ENCODE data around the gene FBLIM1.
A peak's percentile ranks its signal among the peaks of the same experiment; 100 is the strongest.
"Not testable (repeated sequence)": the region's sequence is repeated elsewhere in the genome, so short reads cannot be mapped to it uniquely, and the experiment has no call there.

The FBLIM1 gene

GRCh38 chr1:15825800-15826199 is 67.2 kb downstream of the FBLIM1 start:
- H3K4me1 ChIP-seq (ENCODE audit: control insufficient read depth, insufficient read depth, low read length) = peaks cover 5% of the 10 kb centered on the region
- TF ChIP-seq ZNF488 (tag by site-specific recombination; IDR thresholded peaks at IDR 0.05) (no peak), ZNF223 (tag by site-specific recombination; IDR thresholded peaks at IDR 0.05) (no peak), ZBTB17 (tag by site-specific recombination; IDR thresholded peaks at IDR 0.05) (peak; percentile 59), PRDM1 (tag by site-specific recombination; IDR thresholded peaks at IDR 0.05) (peak; percentile 68; the same call in 1 of the 2 replicates), ZNF362 (tag by site-specific recombination; IDR thresholded peaks at IDR 0.05) (0 out of 2 replicates have a peak, but pooled peaks have one; percentile 23)
- POLR2A ChIA-PET = interaction anchor here (0.6 to 3.5 kb wide), 5 partner anchors 8 to 71 kb away, joined by 3 to 31 read pairs (median 3); no protein-coding TSS in a partner anchor
- H3K27ac ChIP-seq (ENCODE audit: extremely low read depth, low read depth, low read length) = no peak overlapping the region
- CTCF ChIA-PET = interaction anchor here (0.6 to 3.7 kb wide), 5 partner anchors 9 to 287 kb away, joined by 3 to 16 read pairs (median 4); no protein-coding TSS in a partner anchor
- no peaks in the 10 kb centered on the region; a peak in 1 of 3 replicates for H3K36me3 ChIP-seq (ENCODE audit: control insufficient read depth in 2 of 2, insufficient read depth in 1 of 2, low read length in 2 of 2)
- H3K4me3 ChIP-seq (ENCODE audit: low read depth, low read length) = no peak overlapping the region
- H3K9me3 ChIP-seq (ENCODE audit: control insufficient read depth, insufficient read depth, low read depth, low read length) = no peaks in the 10 kb centered on the region

GRCh38 chr1:15826810-15827507 is 68.4 kb downstream of the FBLIM1 start:
- Histone ChIP-seq H3K27ac (ENCODE audit: extremely low read depth, low read depth, low read length) (no peak overlapping the region), H3K4me3 (ENCODE audit: low read depth, low read length) (no peak overlapping the region), H3K9me3 (ENCODE audit: control insufficient read depth, insufficient read depth, low read depth, low read length) (no peaks in the 10 kb centered on the region), H3K4me1 (ENCODE audit: control insufficient read depth, insufficient read depth, low read length) (peaks cover 8% of the 10 kb centered on the region), H3K36me3 (ENCODE audit: control insufficient read depth in 2 of 2, insufficient read depth in 1 of 2, low read length in 2 of 2) (no peaks in the 10 kb centered on the region; a peak in 1 of 3 replicates)
- ChIA-PET CTCF (interaction anchor here (1.1 to 3.7 kb wide), 2 partner anchors 11 to 35 kb away, joined by 3 to 16 read pairs; no protein-coding TSS in a partner anchor), POLR2A (interaction anchor here (0.8 kb wide), 1 partner anchor 12 kb away, joined by 4 read pairs; no protein-coding TSS in a partner anchor)
- TF ChIP-seq HOXC10 (CRISPR knock-in tag; IDR thresholded peaks at IDR 0.05) = no peak

- CTCF ChIA-PET = interaction anchor here (3.7 kb wide), 1 partner anchor 12 kb away, joined by 16 read pairs; no protein-coding TSS in a partner anchor
- H3K4me3 ChIP-seq (ENCODE audit: low read depth, low read length); POLR2A ChIA-PET; H3K9me3 ChIP-seq (ENCODE audit: control insufficient read depth, insufficient read depth, low read depth, low read length); H3K27ac ChIP-seq (ENCODE audit: extremely low read depth, low read depth, low read length); H3K4me1 ChIP-seq (ENCODE audit: control insufficient read depth, insufficient read depth, low read length); H3K36me3 ChIP-seq (ENCODE audit: control insufficient read depth in 2 of 2, insufficient read depth in 1 of 2, low read length in 2 of 2): not testable (repeated sequence)
- TF ChIP-seq SCRT2 (tag by site-specific recombination; IDR thresholded peaks at IDR 0.05) (peak; percentile 61), SCRT1 (tag by site-specific recombination; IDR thresholded peaks at IDR 0.05; ENCODE audit: borderline replicate concordance) (peak; percentile 72)
Measured at GRCh38 chr1:15827567-15827966, 69.0 kb downstream of the FBLIM1 start.

- H3K4me3 ChIP-seq (ENCODE audit: low read depth, low read length); H3K36me3 ChIP-seq (ENCODE audit: control insufficient read depth in 2 of 2, insufficient read depth in 1 of 2, low read length in 2 of 2); H3K27ac ChIP-seq (ENCODE audit: extremely low read depth, low read depth, low read length); H3K9me3 ChIP-seq (ENCODE audit: control insufficient read depth, insufficient read depth, low read depth, low read length): not testable (repeated sequence)
- ChIA-PET POLR2A (interaction anchor here (0.5 kb wide), 1 partner anchor 58 kb away, joined by 3 read pairs; no protein-coding TSS in a partner anchor), CTCF (interaction anchor here (0.7 kb wide), 2 partner anchors 9 to 38 kb away, joined by 3 read pairs; no protein-coding TSS in a partner anchor)
- H3K4me1 ChIP-seq (ENCODE audit: control insufficient read depth, insufficient read depth, low read length) = peaks cover 11% of the 10 kb centered on the region
- 0 out of 2 replicates have a peak, but pooled peaks have one; percentile 12 for TF ChIP-seq ZNF394 (tag by site-specific recombination; IDR thresholded peaks at IDR 0.05; ENCODE audit: borderline replicate concordance)
Measured at GRCh38 chr1:15828931-15829330, 70.3 kb downstream of the FBLIM1 start.

- H3K9me3 ChIP-seq (ENCODE audit: control insufficient read depth, insufficient read depth, low read depth, low read length) = no peaks in the 10 kb centered on the region
- H3K4me3 ChIP-seq (ENCODE audit: low read depth, low read length) = no peak overlapping the region
- no peaks in the 10 kb centered on the region for H3K36me3 ChIP-seq (ENCODE audit: control insufficient read depth in 2 of 2, insufficient read depth in 1 of 2, low read length in 2 of 2)
- ChIA-PET POLR2A (interaction anchor here (0.6 to 1.0 kb wide), 4 partner anchors 14 to 70 kb away, joined by 3 to 9 read pairs (median 4); partner anchors contain the start of gene SPEN), CTCF (interaction anchor here (1.1 kb wide), 1 partner anchor 15 kb away, joined by 4 read pairs; no protein-coding TSS in a partner anchor)
- TF ChIP-seq EGR2 (tag by site-specific recombination; IDR thresholded peaks at IDR 0.05; ENCODE audit: low read depth) (no peak), ZNF398 (tag by site-specific recombination; IDR thresholded peaks at IDR 0.05) (no peak), PRDM1 (tag by site-specific recombination; IDR thresholded peaks at IDR 0.05) (peak; percentile 62)
- peak overlapping the region; percentile 73; the same call in 1 of the 2 replicates for H3K27ac ChIP-seq (ENCODE audit: extremely low read depth, low read depth, low read length)
- H3K4me1 ChIP-seq (ENCODE audit: control insufficient read depth, insufficient read depth, low read length) = peaks cover 11% of the 10 kb centered on the region
Measured at GRCh38 chr1:15830258-15830657, 71.7 kb downstream of the FBLIM1 start.

Data from HEK293 (cell line).